Tibial nerve (tissue), 4 donors: Measurements from ENCODE around the gene ALX4.

Experiments
- CTCF ChIP-seq, 5 experiments: fragments of 200-600 bp in 3 of 5; fragments of 450-650 bp in 2 of 5; sonication (generic) in 3 of 5; IDR thresholded peaks; one replicate each; pipeline ENCODE4 v1.5.1; 2016 to 2019; ENCODE audit warnings: antibody characterized with exemption in 5 of 5, mild to moderate bottlenecking in 3 of 5, moderate library complexity in 2 of 5
- EP300 ChIP-seq, 2 donors: sonication (generic); formaldehyde crosslinking; IDR thresholded peaks; one replicate each; pipeline ENCODE4 v1.6.1; 2017; ENCODE audit warnings: antibody characterized with exemption in 2 of 2, mild to moderate bottlenecking in 1 of 2
- POLR2A ChIP-seq, 2 donors: fragments of 450-650 bp; IDR thresholded peaks; one replicate each; pipeline ENCODE4 v1.6.1; 2017; ENCODE audit warnings: antibody characterized with exemption in 2 of 2, mild to moderate bottlenecking in 2 of 2, moderate library complexity in 2 of 2

- TF ChIP-seq CTCF (IDR thresholded peaks at IDR 0.05) (no peak), EP300 (IDR thresholded peaks at IDR 0.05) (no peak), POLR2A (IDR thresholded peaks at IDR 0.05) (no peak)
Observed at GRCh38 chr11:44267750-44268613, 42.0 kb downstream of the ALX4 start.
